ENCODE data around the gene AFF4. TPM values are rescaled to one million over a fixed set of nuclear protein-coding genes. Genes with fewer than 3 reads are reported as not detected.
A peak's percentile ranks its signal among the peaks of the same experiment; 100 is the strongest.

AFF4 gene
- total RNA-seq, 4 donors from 2014 or later = 47.6 to 109 (median 72.6) TPM

DNA sequence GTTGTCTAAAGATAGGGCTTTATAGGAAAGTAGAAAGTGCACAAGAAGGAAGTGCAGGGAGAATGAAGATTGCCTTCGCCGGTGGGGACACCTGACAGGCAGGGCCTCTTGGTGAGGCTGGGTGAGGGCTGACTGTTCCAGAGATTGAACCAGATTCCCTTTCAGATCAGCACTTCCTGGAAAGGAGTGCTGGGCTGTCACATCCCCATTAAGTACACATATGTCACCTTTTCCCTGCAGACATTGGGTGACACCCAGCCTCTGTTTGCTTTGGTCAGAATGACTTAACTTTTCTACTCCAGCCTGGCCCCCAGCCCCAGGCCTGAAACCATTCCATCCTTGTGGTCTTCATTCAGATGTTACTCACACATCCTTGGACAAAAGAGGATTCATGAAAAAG is 125.6 kb downstream of the AFF4 start:
- peaks cover 0 to 40% (median 4%) of the 10 kb centered on the region in 4 donors for H3K4me1 ChIP-seq
- H3K27ac ChIP-seq = peak overlapping the region in 3 of 4 donors; percentile 74 to 93 (median 91)
- H3K36me3 ChIP-seq = no peaks in the 10 kb centered on the region
- TF ChIP-seq POLR2A (IDR thresholded peaks at IDR 0.05) = peak in 1 of 2 donors; percentile 43
- TF ChIP-seq, protein P1, sequence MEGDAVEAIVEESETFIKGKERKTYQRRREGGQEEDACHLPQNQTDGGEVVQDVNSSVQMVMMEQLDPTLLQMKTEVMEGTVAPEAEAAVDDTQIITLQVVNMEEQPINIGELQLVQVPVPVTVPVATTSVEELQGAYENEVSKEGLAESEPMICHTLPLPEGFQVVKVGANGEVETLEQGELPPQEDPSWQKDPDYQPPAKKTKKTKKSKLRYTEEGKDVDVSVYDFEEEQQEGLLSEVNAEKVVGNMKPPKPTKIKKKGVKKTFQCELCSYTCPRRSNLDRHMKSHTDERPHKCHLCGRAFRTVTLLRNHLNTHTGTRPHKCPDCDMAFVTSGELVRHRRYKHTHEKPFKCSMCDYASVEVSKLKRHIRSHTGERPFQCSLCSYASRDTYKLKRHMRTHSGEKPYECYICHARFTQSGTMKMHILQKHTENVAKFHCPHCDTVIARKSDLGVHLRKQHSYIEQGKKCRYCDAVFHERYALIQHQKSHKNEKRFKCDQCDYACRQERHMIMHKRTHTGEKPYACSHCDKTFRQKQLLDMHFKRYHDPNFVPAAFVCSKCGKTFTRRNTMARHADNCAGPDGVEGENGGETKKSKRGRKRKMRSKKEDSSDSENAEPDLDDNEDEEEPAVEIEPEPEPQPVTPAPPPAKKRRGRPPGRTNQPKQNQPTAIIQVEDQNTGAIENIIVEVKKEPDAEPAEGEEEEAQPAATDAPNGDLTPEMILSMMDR (IDR thresholded peaks at IDR 0.05) = no peak
- no peak overlapping the region for H3K4me3 ChIP-seq
- peak in 1 of 3 donors; percentile 68 for DNase-seq
- H3K9me3 ChIP-seq = no peaks in the 10 kb centered on the region
- no peaks in the 10 kb centered on the region for H3K27me3 ChIP-seq

GRCh38 chr5:132836852-132837251 is 126.6 kb downstream of the AFF4 start:
- Histone ChIP-seq H3K36me3 (no peaks in the 10 kb centered on the region), H3K4me3 (no peak overlapping the region), H3K27ac (peak overlapping the region in 3 of 4 donors; percentile 74 to 93 (median 91)), H3K27me3 (no peaks in the 10 kb centered on the region), H3K9me3 (no peaks in the 10 kb centered on the region), H3K4me1 (peaks cover 0 to 40% (median 4%) of the 10 kb centered on the region in 4 donors)
- no peak for DNase-seq
- TF ChIP-seq POLR2A (IDR thresholded peaks at IDR 0.05) = no peak
- TF ChIP-seq, protein P1 (IDR thresholded peaks at IDR 0.05) = no peak

DNA sequence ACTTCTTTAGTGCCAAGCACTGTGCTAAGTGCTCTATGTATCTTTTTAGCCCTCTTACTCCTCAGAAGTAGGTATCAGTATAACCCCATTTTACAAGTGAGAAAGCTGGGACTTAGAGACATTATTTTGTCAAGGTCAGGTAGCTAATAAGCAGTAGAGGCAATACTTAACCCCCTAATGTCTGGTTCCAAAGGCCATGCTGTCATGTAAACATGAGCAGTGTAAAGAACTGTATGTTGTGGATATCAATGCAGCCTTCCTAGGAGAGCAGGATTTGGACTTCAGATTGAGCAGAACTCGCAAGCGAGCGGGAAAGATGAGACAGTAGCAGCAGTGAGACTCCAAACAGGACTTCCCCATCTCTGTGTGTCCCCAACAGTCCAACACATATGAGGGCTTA is 129.4 kb downstream of the AFF4 start:
- TF ChIP-seq POLR2A (IDR thresholded peaks at IDR 0.05) = no peak
- TF ChIP-seq, protein P1 (IDR thresholded peaks at IDR 0.05) = no peak
- H3K4me1 ChIP-seq = peaks cover 0 to 31% (median 0%) of the 10 kb centered on the region in 4 donors
- no peaks in the 10 kb centered on the region for H3K27me3 ChIP-seq

DNA sequence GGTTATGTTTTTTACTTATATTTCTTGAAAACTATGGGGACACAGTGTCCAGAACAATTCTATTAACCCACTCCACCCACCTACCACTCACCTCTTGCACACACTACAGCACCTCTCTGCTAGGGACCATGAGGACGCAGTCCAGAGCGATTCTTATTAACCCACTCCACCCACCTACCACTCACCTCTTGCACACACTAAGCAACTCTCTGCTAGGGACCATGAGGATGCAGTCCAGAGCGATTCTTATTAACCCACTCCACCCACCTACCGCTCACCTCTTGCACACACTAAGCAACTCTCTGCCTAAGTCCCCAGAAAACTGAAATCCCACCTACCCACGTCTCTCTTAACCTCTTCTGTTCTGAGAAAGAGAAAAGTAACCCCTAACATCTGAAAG is 130.8 kb downstream of the AFF4 start:
- H3K27me3 ChIP-seq = no peaks in the 10 kb centered on the region
- no peak overlapping the region for H3K27ac ChIP-seq
- no peaks in the 10 kb centered on the region for H3K36me3 ChIP-seq
- H3K9me3 ChIP-seq = no peaks in the 10 kb centered on the region
- H3K4me3 ChIP-seq = no peak overlapping the region
- TF ChIP-seq, protein P1 (IDR thresholded peaks at IDR 0.05) = no peak
- TF ChIP-seq POLR2A (IDR thresholded peaks at IDR 0.05) = no peak
- peaks cover 0 to 23% (median 0%) of the 10 kb centered on the region in 4 donors for H3K4me1 ChIP-seq
- DNase-seq = no peak

More for the DNA sequence above, 129.4 kb downstream of the AFF4 start:
- DNase-seq = no peak
- no peak overlapping the region for H3K27ac ChIP-seq
- H3K4me3 ChIP-seq = no peak overlapping the region
- H3K9me3 ChIP-seq = no peaks in the 10 kb centered on the region
- no peaks in the 10 kb centered on the region for H3K36me3 ChIP-seq

DNA sequence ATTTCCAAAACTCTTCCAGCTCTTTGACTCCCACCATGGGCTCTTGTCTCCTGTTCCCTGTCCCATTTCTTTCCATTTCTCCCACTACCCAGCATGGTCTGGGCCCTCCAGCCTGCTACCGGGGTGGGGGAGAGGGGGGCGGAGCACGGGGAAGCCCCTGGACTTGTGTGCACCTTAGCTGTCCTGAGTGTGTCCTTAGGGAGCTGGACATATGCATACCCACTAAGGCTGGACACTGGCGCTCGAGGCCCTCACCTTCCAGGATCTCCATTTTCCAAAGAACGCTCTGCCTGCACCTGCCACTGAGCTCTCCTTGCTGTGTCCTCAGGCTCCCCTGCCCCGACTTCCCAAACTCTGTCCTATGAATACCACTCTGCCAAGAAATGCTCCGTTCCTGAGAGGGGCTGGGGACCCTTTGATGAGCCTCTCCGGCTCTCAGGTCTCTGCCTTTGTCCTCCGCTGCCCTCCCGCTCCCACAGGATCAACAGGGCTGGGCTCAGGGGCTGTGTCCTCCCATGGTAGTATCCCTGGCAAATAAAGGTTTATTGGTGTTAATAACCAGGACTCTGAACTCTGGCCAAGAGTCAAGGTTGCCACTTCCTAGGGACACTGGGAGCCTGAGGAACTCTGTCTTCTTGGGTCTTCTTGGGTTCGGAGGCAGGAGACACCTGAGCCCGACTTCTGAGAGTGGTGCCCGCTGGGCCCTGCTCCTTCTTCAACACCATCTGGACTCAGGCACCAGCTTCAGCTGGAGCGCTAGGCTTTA is 132.2 kb downstream of the AFF4 start:
- DNase-seq = peak in 2 of 3 donors; percentile 78 to 79
- Histone ChIP-seq H3K4me1 (peaks cover 0 to 20% (median 0%) of the 10 kb centered on the region in 4 donors), H3K27me3 (no peaks in the 10 kb centered on the region), H3K4me3 (peak overlapping the region; percentile 55 to 84 (median 74)), H3K36me3 (no peaks in the 10 kb centered on the region), H3K27ac (peak overlapping the region; percentile 73 to 93 (median 86)), H3K9me3 (no peaks in the 10 kb centered on the region)
- TF ChIP-seq POLR2A (IDR thresholded peaks at IDR 0.05) = peak in 1 of 2 donors; percentile 65
- TF ChIP-seq, protein P1 (IDR thresholded peaks at IDR 0.05) = no peak

Measured in Peyer's patch (tissue), 4 donors.